Erythroblast (primary cell): ENCODE measurements around the gene SMTN.

Source experiments
- GATA1 ChIP-seq: IDR thresholded peaks from 2 replicates; pipeline ENCODE4 v1.6.1; 2011; ENCODE audit warnings: low read depth, mild to moderate bottlenecking, control low read depth, low read length, moderate library complexity
- POLR2A ChIP-seq: IDR thresholded peaks from 2 replicates; pipeline ENCODE4 v1.6.1; 2011; ENCODE audit warnings: mild to moderate bottlenecking, low read length

GRCh38 chr22:31141551-31141950, 60.4 kb downstream of the SMTN start:
- TF ChIP-seq POLR2A (no peak), GATA1 (no peak)
